Thyroid gland (tissue), 4 donors: ENCODE measurements around the gene TBC1D22A. TPM values are rescaled to one million over a fixed set of nuclear protein-coding genes. Genes with fewer than 3 reads are reported as not detected.
A peak's percentile ranks its signal among the peaks of the same experiment; 100 is the strongest.
"Not testable (repeated sequence)": the region's sequence is repeated elsewhere in the genome, so short reads cannot be mapped to it uniquely, and the experiment has no call there.

Source experiments
- DNase-seq, 2 donors: peaks; one replicate each; pipeline ENCODE4 v3.0.0-alpha.2; 2019
- H3K27ac ChIP-seq, 3 donors: fragments of 200-600 bp; sonication (generic); 1 replicate in 2 of 3; 2 replicates in 1 of 3; pipeline ENCODE4 v1.5.1; 2016 to 2019; ENCODE audit warnings: mild to moderate bottlenecking in 1 of 3, moderate library complexity in 1 of 3
- H3K27me3 ChIP-seq: fragments of 200-600 bp; sonication (generic); one replicate; pipeline ENCODE4 v1.5.1; 2019
- H3K36me3 ChIP-seq, 2 donors: fragments of 200-600 bp; sonication (generic); one replicate each; pipeline ENCODE4 v1.5.1; 2016 to 2019
- H3K4me1 ChIP-seq, 2 donors: fragments of 200-600 bp; sonication (generic); one replicate each; pipeline ENCODE4 v1.5.1; 2017 to 2019
- H3K4me3 ChIP-seq, 3 donors: fragments of 200-600 bp; sonication (generic); replicated peaks in 1 of 3; 1 replicate in 2 of 3; 2 replicates in 1 of 3; pipeline ENCODE4 v1.5.1; 2016; ENCODE audit warnings: mild to moderate bottlenecking in 1 of 3
- H3K9me3 ChIP-seq: fragments of 200-600 bp; sonication (generic); one replicate; pipeline ENCODE4 v1.5.1; 2017
- POLR2A ChIP-seq, 2 donors: fragments of 450-650 bp; IDR thresholded peaks; one replicate each; pipeline ENCODE4 v1.6.1; 2017; ENCODE audit warnings: antibody characterized with exemption in 2 of 2, mild to moderate bottlenecking in 2 of 2, moderate library complexity in 1 of 2
- WGBS, 2 donors: methylation state at CpG; one replicate each; pipeline ENCODE4 v1.1.5; 2017; 5-methylcytosine and 5-hydroxymethylcytosine counted together
- intact Hi-C: fragments of 100-400 bp; cut with DNase I; formaldehyde crosslinking; loops from one replicate; pipeline ENCODE4 v1.15.1; 2023
- total RNA-seq, 4 donors: library from RNA; depleted of rRNA; stranded (reverse); fragments of >200 nt; gene quantifications; one replicate each; pipeline ENCODE4 v1.2.3, GENCODE V29; 2016
- TF ChIP-seq, protein P1 (sequence below), 6 experiments: fragments of 200-600 bp in 3 of 6; fragments of 450-650 bp in 3 of 6; sonication (generic) in 3 of 6; IDR thresholded peaks; one replicate each; pipeline ENCODE4 v1.5.1; 2016 to 2019; ENCODE audit warnings: antibody characterized with exemption in 6 of 6, mild to moderate bottlenecking in 2 of 6, inconsistent platforms in 1 of 6, moderate library complexity in 1 of 6

The TBC1D22A gene
- total RNA-seq, 4 donors from 2014 or later = 26.7 to 34.6 (median 33.2) TPM

DNA sequence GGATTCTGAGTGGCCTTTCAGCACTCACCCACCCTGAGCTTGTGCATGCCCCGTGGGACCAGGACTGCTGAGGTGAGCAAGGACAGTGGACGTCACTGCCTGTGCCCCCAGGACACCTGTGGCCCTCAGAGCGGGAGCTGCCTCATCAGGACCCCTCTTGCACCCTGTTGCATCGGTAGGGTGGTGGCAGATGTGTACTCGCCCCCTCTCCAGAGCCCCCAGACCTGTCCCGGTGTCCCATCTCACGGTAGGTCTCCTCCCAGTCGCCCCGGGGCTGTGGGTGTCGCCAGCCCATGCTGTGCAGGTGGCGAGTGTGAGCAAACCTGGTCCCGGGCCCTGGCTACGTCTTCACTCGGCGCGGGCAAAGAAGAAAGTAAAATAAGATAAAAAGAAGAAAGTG is 374.2 kb downstream of the TBC1D22A start:
- TF ChIP-seq, protein P1, sequence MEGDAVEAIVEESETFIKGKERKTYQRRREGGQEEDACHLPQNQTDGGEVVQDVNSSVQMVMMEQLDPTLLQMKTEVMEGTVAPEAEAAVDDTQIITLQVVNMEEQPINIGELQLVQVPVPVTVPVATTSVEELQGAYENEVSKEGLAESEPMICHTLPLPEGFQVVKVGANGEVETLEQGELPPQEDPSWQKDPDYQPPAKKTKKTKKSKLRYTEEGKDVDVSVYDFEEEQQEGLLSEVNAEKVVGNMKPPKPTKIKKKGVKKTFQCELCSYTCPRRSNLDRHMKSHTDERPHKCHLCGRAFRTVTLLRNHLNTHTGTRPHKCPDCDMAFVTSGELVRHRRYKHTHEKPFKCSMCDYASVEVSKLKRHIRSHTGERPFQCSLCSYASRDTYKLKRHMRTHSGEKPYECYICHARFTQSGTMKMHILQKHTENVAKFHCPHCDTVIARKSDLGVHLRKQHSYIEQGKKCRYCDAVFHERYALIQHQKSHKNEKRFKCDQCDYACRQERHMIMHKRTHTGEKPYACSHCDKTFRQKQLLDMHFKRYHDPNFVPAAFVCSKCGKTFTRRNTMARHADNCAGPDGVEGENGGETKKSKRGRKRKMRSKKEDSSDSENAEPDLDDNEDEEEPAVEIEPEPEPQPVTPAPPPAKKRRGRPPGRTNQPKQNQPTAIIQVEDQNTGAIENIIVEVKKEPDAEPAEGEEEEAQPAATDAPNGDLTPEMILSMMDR (IDR thresholded peaks at IDR 0.05) = no peak
- TF ChIP-seq POLR2A (IDR thresholded peaks at IDR 0.05) = no peak
- H3K27ac ChIP-seq = no peak overlapping the region
- WGBS, 2 donors = 94 to 96% methylated on average over 12 to 15 of the region's 16 CpGs
- intact Hi-C loops = no loop called here
- H3K4me1 ChIP-seq = peaks cover 18 to 19% of the 10 kb centered on the region in 2 donors
- H3K9me3 ChIP-seq = no peaks in the 10 kb centered on the region
- DNase-seq = no peak
- H3K36me3 ChIP-seq = no peaks in the 10 kb centered on the region
- no peak overlapping the region for H3K4me3 ChIP-seq
- H3K27me3 ChIP-seq = no peaks in the 10 kb centered on the region

GRCh38 chr22:47139013-47139789 is 376.8 kb downstream of the TBC1D22A start:
- no peaks in the 10 kb centered on the region for H3K9me3 ChIP-seq
- peaks cover 30 to 34% of the 10 kb centered on the region in 2 donors for H3K4me1 ChIP-seq
- no peaks in the 10 kb centered on the region for H3K36me3 ChIP-seq
- peak; percentile 98 to 99 for DNase-seq
- WGBS, 2 donors = 60 to 62% methylated on average over 21 to 25 of the region's 30 CpGs
- no peak overlapping the region for H3K4me3 ChIP-seq
- H3K27me3 ChIP-seq = no peaks in the 10 kb centered on the region
- peak in 1 of 2 donors; percentile 74 for TF ChIP-seq POLR2A (IDR thresholded peaks at IDR 0.05)
- TF ChIP-seq, protein P1 (IDR thresholded peaks at IDR 0.05) = no peak
- intact Hi-C loops = no loop called here
- peak overlapping the region; percentile 95 to 100 (median 98) for H3K27ac ChIP-seq

GRCh38 chr22:47139790-47140119 is 377.3 kb downstream of the TBC1D22A start:
- intact Hi-C loops = loop anchor here (10.0 kb wide), 1 partner anchor 145 kb away; no protein-coding TSS in a partner anchor
- no peak for DNase-seq
- WGBS, 2 donors = 86 to 94% methylated on average over 6 of the region's 6 CpGs
- Histone ChIP-seq H3K4me3 (no peak overlapping the region), H3K4me1 (peaks cover 30 to 34% of the 10 kb centered on the region in 2 donors), H3K27me3 (no peaks in the 10 kb centered on the region), H3K27ac (peak overlapping the region; percentile 95 to 100 (median 98)), H3K9me3 (no peaks in the 10 kb centered on the region), H3K36me3 (no peaks in the 10 kb centered on the region)
- TF ChIP-seq, protein P1 (IDR thresholded peaks at IDR 0.05) = no peak
- TF ChIP-seq POLR2A (IDR thresholded peaks at IDR 0.05) = no peak

- not testable (repeated sequence) for H3K36me3 ChIP-seq, H3K9me3 ChIP-seq, DNase-seq, H3K27me3 ChIP-seq, H3K4me3 ChIP-seq
- WGBS, 2 donors = 93 to 99% methylated on average over 8 of the region's 8 CpGs
- peak overlapping the region in 2 of 3 donors; percentile 18 to 100 for H3K27ac ChIP-seq
- peaks cover 30 to 40% of the 10 kb centered on the region in 2 donors for H3K4me1 ChIP-seq
- intact Hi-C loops = loop anchor here (10.0 kb wide), 1 partner anchor 146 kb away; no protein-coding TSS in a partner anchor
Observed at GRCh38 chr22:47140975-47141374, 378.5 kb downstream of the TBC1D22A start.

GRCh38 chr22:47142427-47143046 is 380.1 kb downstream of the TBC1D22A start:
- DNase-seq = no peak

More at GRCh38 chr22:47142427-47143046, 380.1 kb downstream of the TBC1D22A start:
- TF ChIP-seq, protein P1 (IDR thresholded peaks at IDR 0.05) = no peak
- Histone ChIP-seq H3K9me3 (no peaks in the 10 kb centered on the region), H3K4me3 (no peak overlapping the region), H3K27ac (peak overlapping the region; percentile 64 to 93 (median 79)), H3K4me1 (peaks cover 30 to 40% of the 10 kb centered on the region in 2 donors), H3K27me3 (no peaks in the 10 kb centered on the region), H3K36me3 (no peaks in the 10 kb centered on the region)
- intact Hi-C loops = loop anchor here (10.0 kb wide), 1 partner anchor 148 kb away; no protein-coding TSS in a partner anchor
- WGBS, 2 donors = 92 to 100% methylated on average over 1 to 2 of the region's 2 CpGs
